ENCODE results near the gene ACOD1.
"Not testable (repeated sequence)": the region's sequence is repeated elsewhere in the genome, so short reads cannot be mapped to it uniquely, and the experiment has no call there.

ACOD1 gene

DNA sequence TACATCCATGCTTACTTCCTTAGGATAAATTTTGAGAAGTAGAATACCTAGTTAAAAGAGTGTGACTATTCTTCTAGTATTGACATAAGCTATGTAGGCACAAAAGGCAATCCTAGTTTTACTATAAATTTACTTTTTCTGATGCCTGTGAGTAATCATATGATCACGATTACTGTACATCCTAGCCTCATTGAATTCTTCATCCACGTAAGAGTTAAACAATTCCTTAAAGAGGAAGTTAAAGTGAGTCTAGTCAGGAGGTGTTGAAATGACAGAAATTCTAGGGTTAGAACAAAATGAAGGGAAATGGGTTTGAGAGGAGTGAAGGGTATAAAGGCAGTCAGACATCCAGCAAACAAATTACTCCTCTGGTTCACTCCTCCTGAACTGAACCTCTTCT is at the start of gene ACOD1:
ACOD1 (plus strand) TSS at position 363 of the 400 bp plus-strand sequence. CDS start 48 bp downstream, outside the sequence.
- TF ChIP-seq, protein P1, sequence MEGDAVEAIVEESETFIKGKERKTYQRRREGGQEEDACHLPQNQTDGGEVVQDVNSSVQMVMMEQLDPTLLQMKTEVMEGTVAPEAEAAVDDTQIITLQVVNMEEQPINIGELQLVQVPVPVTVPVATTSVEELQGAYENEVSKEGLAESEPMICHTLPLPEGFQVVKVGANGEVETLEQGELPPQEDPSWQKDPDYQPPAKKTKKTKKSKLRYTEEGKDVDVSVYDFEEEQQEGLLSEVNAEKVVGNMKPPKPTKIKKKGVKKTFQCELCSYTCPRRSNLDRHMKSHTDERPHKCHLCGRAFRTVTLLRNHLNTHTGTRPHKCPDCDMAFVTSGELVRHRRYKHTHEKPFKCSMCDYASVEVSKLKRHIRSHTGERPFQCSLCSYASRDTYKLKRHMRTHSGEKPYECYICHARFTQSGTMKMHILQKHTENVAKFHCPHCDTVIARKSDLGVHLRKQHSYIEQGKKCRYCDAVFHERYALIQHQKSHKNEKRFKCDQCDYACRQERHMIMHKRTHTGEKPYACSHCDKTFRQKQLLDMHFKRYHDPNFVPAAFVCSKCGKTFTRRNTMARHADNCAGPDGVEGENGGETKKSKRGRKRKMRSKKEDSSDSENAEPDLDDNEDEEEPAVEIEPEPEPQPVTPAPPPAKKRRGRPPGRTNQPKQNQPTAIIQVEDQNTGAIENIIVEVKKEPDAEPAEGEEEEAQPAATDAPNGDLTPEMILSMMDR (IDR thresholded peaks at IDR 0.05; ENCODE audit: low read depth, low read length, poor library complexity, severe bottlenecking) = no peak
- TF ChIP-seq EZH2phosphoT487 (IDR thresholded peaks at IDR 0.05; ENCODE audit: borderline replicate concordance, low read length) = no peak
- Histone ChIP-seq H3K9me3 (ENCODE audit: control insufficient read depth, insufficient read depth, low read length) (no peaks in the 10 kb centered on the region), H3K9me2 (replicated peaks; ENCODE audit: control insufficient read depth, low read length) (no peaks in the 10 kb centered on the region), H3K4me2 (ENCODE audit: low read length) (no peak within 1 kb of the TSS), H3K4me1 (ENCODE audit: control insufficient read depth, low read length) (no peaks in the 10 kb centered on the region), H3K36me3 (ENCODE audit: control insufficient read depth, low read length) (no peaks in the 10 kb centered on the region), H3K4me3 (ENCODE audit: low read length) (no peak within 1 kb of the TSS), H3K27me3 (ENCODE audit: control insufficient read depth, low read length) (no peaks in the 10 kb centered on the region), H4K20me1 (ENCODE audit: control insufficient read depth, insufficient read depth, low read depth, low read length) (no peaks in the 10 kb centered on the region), H3K27ac (ENCODE audit: low read depth, low read length) (no peak within 1 kb of the TSS), H3K79me2 (ENCODE audit: control insufficient read depth, low read length) (no peaks in the 10 kb centered on the region), H3F3A (ENCODE audit: control insufficient read depth, insufficient read depth) (no peaks in the 10 kb centered on the region)

DNA sequence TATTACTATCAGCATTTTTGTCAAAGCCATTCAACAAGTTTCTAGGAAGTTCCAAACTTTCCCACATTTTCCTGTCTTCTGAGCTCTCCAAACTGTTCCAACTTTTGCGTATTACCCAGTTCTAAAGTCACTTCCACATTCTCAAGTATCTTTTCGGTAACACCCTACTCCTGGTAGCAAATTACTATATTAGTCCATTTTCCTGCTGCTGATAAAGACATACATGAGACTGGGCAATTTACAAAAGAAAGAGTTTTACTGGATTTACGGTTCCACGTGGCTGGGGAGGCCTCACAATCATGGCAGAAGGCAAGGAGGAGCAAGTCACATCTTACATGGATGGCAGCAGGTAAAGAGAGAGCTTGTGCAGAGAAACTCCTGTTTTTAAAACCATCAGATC is 49.2 kb upstream of the ACOD1 start:
- H3K27ac ChIP-seq (ENCODE audit: low read depth, low read length); H4K20me1 ChIP-seq (ENCODE audit: control insufficient read depth, insufficient read depth, low read depth, low read length); H3K9me2 ChIP-seq (replicated peaks; ENCODE audit: control insufficient read depth, low read length); H3F3A ChIP-seq (ENCODE audit: control insufficient read depth, insufficient read depth); H3K4me3 ChIP-seq (ENCODE audit: low read length); H3K79me2 ChIP-seq (ENCODE audit: control insufficient read depth, low read length); H3K4me2 ChIP-seq (ENCODE audit: low read length); H3K36me3 ChIP-seq (ENCODE audit: control insufficient read depth, low read length); H3K4me1 ChIP-seq (ENCODE audit: control insufficient read depth, low read length); H3K9me3 ChIP-seq (ENCODE audit: control insufficient read depth, insufficient read depth, low read length): not testable (repeated sequence)
- peaks cover 23% of the 10 kb centered on the region for H3K27me3 ChIP-seq (ENCODE audit: control insufficient read depth, low read length)

DNA sequence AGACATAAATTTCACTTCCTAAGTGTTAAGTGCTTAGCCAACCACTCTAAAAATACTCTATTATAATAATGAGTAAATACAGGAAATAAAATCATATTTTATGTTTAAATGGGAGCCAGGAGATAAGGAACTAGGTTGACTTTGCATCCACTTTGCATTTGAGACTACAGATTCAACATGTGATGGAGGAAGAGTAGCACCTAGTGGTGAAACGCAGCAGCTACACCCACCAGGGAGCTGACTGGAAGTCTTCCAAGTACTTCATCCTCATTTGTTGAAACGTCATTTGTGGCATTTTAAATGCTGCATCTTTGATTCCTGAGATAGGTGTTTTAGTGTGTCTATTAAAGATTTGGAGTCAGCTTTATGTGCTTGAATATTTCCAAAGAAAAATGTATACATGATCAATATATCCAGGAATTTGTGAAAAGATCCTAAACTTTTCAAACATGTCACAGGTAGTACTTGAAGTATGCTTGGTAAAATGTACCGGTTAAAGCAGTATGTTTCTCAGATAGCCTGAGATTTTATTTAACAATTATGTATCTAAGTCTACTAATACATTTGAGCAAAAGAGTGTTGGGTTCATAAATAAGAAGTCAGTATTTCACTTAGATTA is 44.7 kb upstream of the ACOD1 start:
- no peaks in the 10 kb centered on the region for H3F3A ChIP-seq (ENCODE audit: control insufficient read depth, insufficient read depth)
- H3K9me3 ChIP-seq (ENCODE audit: control insufficient read depth, insufficient read depth, low read length) = peaks cover 9% of the 10 kb centered on the region; the same call in 1 of the 2 replicates
- H3K4me2 ChIP-seq (ENCODE audit: low read length) = no peak overlapping the region
- H3K4me3 ChIP-seq (ENCODE audit: low read length) = no peak overlapping the region
- H3K27me3 ChIP-seq (ENCODE audit: control insufficient read depth, low read length) = peaks cover 32% of the 10 kb centered on the region
- no peaks in the 10 kb centered on the region for H3K79me2 ChIP-seq (ENCODE audit: control insufficient read depth, low read length)
- H3K27ac ChIP-seq (ENCODE audit: low read depth, low read length) = no peak overlapping the region
- H3K36me3 ChIP-seq (ENCODE audit: control insufficient read depth, low read length) = no peaks in the 10 kb centered on the region
- H3K4me1 ChIP-seq (ENCODE audit: control insufficient read depth, low read length) = no peaks in the 10 kb centered on the region
- TF ChIP-seq EZH2phosphoT487 (IDR thresholded peaks at IDR 0.05; ENCODE audit: borderline replicate concordance, low read length) = no peak
- TF ChIP-seq, protein P1 (IDR thresholded peaks at IDR 0.05; ENCODE audit: low read depth, low read length, poor library complexity, severe bottlenecking) = peak; percentile 91
- no peaks in the 10 kb centered on the region for H4K20me1 ChIP-seq (ENCODE audit: control insufficient read depth, insufficient read depth, low read depth, low read length)
- H3K9me2 ChIP-seq (replicated peaks; ENCODE audit: control insufficient read depth, low read length) = no peaks in the 10 kb centered on the region

DNA sequence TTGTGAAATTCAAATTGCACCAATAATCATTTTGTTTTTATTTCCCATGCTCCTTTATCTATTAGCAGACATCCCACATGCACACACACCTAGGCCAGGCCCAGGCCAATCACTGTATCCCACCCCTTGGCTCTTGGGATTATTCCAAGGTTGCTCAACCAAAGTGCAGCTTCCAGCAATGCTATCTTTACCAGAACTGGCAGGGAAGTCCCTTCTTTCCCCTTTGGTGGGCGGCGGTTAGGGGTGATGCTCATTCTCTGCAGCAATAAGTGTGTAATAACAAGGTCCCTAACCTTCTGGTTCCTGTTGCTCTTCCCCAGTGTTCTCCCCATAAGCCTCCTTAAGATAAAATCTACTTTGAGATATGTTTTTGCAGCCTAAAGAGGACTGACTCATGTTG is 43.8 kb upstream of the ACOD1 start:
- no peak overlapping the region for H3K4me2 ChIP-seq (ENCODE audit: low read length)
- H3K27ac ChIP-seq (ENCODE audit: low read depth, low read length) = no peak overlapping the region
- H4K20me1 ChIP-seq (ENCODE audit: control insufficient read depth, insufficient read depth, low read depth, low read length) = no peaks in the 10 kb centered on the region
- no peak for TF ChIP-seq EZH2phosphoT487 (IDR thresholded peaks at IDR 0.05; ENCODE audit: borderline replicate concordance, low read length)
- TF ChIP-seq, protein P1 (IDR thresholded peaks at IDR 0.05; ENCODE audit: low read depth, low read length, poor library complexity, severe bottlenecking) = no peak
- no peaks in the 10 kb centered on the region for H3K4me1 ChIP-seq (ENCODE audit: control insufficient read depth, low read length)
- peaks cover 3% of the 10 kb centered on the region; the same call in 1 of the 2 replicates for H3K9me3 ChIP-seq (ENCODE audit: control insufficient read depth, insufficient read depth, low read length)
- H3K27me3 ChIP-seq (ENCODE audit: control insufficient read depth, low read length) = peaks cover 35% of the 10 kb centered on the region
- no peaks in the 10 kb centered on the region for H3K79me2 ChIP-seq (ENCODE audit: control insufficient read depth, low read length)
- no peaks in the 10 kb centered on the region for H3K36me3 ChIP-seq (ENCODE audit: control insufficient read depth, low read length)
- H3K4me3 ChIP-seq (ENCODE audit: low read length) = no peak overlapping the region
- H3K9me2 ChIP-seq (replicated peaks; ENCODE audit: control insufficient read depth, low read length) = no peaks in the 10 kb centered on the region
- no peaks in the 10 kb centered on the region for H3F3A ChIP-seq (ENCODE audit: control insufficient read depth, insufficient read depth)
